Stimulated activated CD4-positive, alpha-beta T cell treated with anti-CD3 and anti-CD28 coated beads, TNF-alpha, amount 100 ng/mL, for 4 hours (primary cell): ENCODE results near the gene LAPTM5.

ENCODE experiments used
- DNase-seq, 3 experiments: peaks; one replicate each; pipeline ENCODE4 v3.0.0-alpha.2; 2020; ENCODE audit warnings: low read depth in 3 of 3

The LAPTM5 gene

DNA sequence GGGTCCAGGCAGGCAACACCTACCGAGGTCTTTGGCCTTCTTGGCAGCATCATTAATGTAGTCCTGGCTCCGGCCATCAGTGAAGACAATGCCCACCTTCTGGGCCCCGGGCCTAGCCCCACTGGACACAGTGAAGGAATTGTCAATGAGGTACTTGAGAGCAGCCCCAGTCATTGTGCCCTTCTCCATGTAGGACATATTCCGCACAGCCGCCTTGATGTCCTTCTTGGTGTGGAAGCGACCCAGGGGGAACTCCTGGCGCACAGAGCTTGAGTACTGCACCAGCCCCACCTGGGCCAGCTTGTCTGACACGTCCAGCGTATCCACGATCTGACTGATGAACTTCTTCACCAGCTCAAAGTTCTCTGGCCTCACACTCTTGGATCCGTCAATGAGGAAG, 41.7 kb downstream of the LAPTM5 start:
- DNase-seq: no peak

DNA sequence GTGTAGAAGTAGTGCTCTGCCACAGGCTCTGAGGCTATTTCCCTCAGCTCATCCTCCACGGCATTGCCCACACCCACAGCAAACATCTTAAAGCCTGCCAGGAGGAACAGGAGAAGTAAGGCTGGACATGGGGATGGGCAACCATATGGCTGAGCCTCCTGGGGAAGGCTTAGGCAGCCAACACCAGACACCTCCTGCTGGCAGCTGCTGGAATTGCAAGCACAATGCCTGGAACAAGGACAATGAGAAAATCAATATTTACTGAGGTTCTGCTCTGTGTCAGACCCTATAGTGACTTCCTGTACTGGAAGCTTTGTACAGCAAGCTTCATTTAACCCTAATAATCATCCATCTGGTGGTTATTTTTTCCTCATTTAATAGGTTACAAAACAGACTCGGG, 42.4 kb downstream of the LAPTM5 start:
- DNase-seq: no peak

GRCh38 chr1:30714536-30715090, 43.0 kb downstream of the LAPTM5 start:
- DNase-seq: no peak

DNA sequence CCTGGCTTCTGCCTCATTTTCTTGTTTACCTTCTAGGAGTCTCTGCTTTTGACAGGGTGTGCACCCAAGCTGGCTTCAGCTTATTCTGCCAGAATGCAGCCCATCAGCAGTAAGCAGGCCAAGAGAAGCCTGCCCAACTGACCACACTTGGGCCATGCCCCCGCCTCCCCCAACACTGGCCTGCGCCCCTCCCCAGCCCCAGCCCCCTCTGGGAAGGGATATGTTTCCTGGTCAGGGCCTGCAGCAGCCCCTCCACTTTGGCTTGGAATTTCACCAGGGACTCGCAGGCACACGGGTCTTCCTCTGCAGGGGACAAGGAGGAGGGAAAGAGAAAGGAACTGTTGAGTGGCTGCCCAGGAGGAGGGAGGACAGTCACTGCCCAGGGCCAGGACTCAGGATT, 43.5 kb downstream of the LAPTM5 start:
- DNase-seq: no peak

GRCh38 chr1:30713311-30713710, 44.3 kb downstream of the LAPTM5 start:
- no peak for DNase-seq

DNA sequence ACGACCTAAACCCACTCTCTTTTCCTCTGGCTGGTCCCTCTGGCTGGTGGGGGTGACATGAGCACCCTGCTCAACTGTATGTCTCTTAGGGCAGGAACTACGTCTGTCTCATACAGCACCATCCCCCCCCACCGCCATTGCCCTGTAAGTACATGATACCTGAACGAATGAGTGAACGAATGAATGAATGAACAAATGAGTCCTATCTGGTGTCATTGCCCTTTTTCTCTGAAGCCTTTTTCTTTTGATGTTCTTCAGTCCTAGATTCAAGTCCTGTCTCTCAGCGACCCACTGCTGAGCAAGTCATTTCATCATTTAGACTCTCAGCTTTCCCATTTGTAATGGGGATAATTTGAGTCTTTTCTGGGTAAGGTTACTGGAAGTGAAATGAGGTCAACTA, 45.0 kb downstream of the LAPTM5 start:
- DNase-seq: no peak

GRCh38 chr1:30710407-30710806, 47.2 kb downstream of the LAPTM5 start:
- no peak for DNase-seq

DNA sequence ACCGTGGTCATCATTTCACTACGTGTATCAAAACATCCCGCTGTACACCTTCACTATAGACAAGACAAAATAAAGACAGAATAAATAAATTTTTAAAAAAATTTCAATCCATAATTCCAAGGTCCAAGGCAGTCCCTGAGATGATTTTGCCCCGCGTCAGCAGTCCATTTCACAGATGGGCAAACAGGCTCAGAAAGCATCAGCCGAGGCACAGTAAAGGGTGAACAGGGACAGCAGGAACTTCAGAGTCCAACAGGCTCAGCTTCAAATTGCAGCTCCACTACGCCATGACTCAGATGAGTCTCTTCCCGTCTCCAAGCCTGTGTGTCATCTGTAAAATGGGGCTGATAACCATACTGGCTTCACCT, 49.2 kb downstream of the LAPTM5 start:
- no peak for DNase-seq

- DNase-seq: peak in 2 of 3 experiments; percentile 23 to 27
These were observed 49.9 kb downstream of the LAPTM5 start for GRCh38 chr1:30707412-30708360.

- DNase-seq: no peak
These were observed 51.0 kb downstream of the LAPTM5 start for GRCh38 chr1:30706528-30706927.

DNA sequence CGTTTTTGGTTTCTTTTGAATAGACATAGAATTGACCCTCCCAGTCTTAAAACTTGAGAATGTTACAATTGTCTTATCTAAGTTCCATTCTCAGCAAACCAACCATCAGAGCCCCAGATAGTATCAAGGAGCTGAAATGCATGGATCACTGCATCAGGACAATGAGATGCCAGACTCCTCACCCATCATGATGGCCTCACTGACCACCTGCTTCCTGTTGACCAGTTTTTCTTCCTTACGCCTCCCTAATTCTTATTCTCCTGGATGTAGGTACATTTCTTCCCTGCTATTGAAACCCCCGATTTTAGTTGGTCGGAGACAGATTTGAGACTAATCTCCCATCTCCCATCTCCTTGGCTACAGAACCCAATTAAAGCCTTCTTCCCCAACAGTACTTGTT, 51.9 kb downstream of the LAPTM5 start:
- no peak for DNase-seq

- no peak for DNase-seq
These were observed 52.6 kb downstream of the LAPTM5 start for GRCh38 chr1:30704765-30705509.

DNA sequence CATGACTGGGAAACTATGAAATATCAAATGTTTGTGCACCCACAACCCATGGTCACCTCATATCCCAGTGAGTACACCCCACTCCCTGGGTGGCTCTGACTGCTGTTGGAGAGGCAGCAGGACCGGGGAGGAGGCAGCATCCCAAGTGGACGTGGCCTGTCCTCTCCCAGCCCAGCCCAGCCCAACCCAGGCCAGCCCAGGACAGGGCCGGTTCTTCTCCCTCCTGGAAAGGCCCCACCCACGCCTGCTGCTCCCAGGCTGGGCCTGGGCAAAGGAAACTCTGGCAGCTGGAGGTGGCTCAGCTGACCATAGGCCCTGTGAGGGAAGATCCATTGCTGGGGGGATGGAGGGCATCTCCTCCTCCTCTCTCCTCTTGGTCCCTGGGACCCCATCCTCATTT, 53.3 kb downstream of the LAPTM5 start:
- no peak for DNase-seq

GRCh38 chr1:30702823-30703222, 54.8 kb downstream of the LAPTM5 start:
- DNase-seq: no peak

- DNase-seq: no peak
These were observed 56.3 kb downstream of the LAPTM5 start for GRCh38 chr1:30701258-30701633.

- no peak for DNase-seq
These were observed 56.9 kb downstream of the LAPTM5 start for GRCh38 chr1:30700528-30701257.

- no peak for DNase-seq
These were observed 57.8 kb downstream of the LAPTM5 start for GRCh38 chr1:30699762-30700161.

GRCh38 chr1:30698401-30698981, 59.1 kb downstream of the LAPTM5 start:
- no peak for DNase-seq

DNA sequence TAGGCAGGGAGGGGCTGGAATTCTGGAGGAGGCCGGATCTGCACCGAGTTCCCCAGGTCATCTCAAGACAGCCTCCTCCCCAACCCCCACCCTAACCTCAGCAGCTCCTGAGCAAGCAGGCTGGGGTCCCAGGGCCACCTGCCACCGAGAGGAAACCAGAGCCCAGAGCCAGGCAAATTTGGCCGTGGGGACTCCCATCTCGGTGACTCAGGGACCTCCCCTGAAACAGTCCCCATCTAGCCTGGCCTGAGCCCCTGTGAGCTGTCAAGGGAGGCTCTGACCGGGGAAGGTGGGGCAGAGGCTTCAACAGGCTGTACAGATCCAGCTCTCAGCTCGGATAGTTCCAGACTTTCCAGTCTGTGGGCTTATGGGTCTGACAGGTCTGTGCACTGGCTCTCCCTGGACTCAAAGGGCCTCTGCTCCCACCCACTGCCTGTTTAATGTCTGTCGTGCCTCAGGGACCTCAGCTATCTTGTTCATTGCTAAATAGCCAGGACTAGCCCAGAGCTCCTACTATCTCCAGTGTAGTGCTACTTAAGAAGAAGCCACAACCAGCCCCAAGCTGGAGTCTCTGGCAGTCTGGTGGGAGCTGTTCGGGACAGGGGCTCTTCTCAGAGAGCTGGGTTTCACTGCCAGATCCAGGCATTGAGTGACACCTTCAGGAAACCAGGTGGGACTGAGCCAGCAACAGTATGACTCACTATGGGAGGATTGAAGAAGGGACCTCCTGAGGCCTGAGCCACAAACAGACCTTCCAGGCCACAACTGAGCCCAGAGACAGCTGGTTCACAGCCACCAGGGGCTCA, 59.8 kb downstream of the LAPTM5 start:
- no peak for DNase-seq

- no peak for DNase-seq
These were observed 60.7 kb downstream of the LAPTM5 start for GRCh38 chr1:30696831-30697230.

DNA sequence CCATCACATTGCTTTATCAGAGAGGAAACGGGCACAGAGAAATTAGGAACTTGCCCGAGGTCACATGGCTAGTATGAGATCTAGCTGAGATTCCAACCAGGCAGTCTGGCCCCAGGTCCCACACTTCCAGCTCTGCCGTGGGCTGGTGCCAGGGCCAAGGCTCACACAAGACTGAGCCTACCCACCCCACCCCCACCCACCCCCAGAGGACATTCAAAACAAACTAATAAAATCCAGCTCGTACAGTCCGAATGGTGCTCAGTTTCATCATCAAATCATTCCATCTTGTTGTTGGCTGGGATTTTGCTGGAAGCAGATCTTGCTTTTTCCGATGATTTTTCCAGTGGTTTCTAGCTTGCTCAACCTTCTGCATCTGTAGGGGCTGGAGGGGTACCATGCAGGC, 62.1 kb downstream of the LAPTM5 start:
- DNase-seq: no peak
